Panc1 (cell line): ENCODE measurements around the gene MOSMO. TPM values are rescaled to one million over a fixed set of nuclear protein-coding genes. Genes with fewer than 3 reads are reported as not detected.
"Not testable (repeated sequence)": the region's sequence is repeated elsewhere in the genome, so short reads cannot be mapped to it uniquely, and the experiment has no call there.

Experiments
- ATAC-seq: fragments of 200-7000 bp; cut with Tn5 transposase; 2 replicates; pipeline ENCODE4 v1.9.1; 2020; ENCODE audit warnings: mild to moderate bottlenecking, moderate library complexity
- BruUV-seq: library from RNA; stranded (reverse); fragments of 400-500 nt; replicated peaks from 2 replicates; lab custom pipeline; 2021; lab: Mats Ljungman, UMichigan
- CTCF ChIA-PET: fragments of 300-600 bp; sonication (Branson Sonifier 250); formaldehyde crosslinking; loops from one replicate; lab custom pipeline; 2022; ENCODE audit warnings: antibody characterized with exemption; lab: Charles Lee
- POLR2A ChIA-PET: fragments of 300-600 bp; sonication (Branson Sonifier 250); formaldehyde crosslinking; loops from one replicate; lab custom pipeline; 2022; ENCODE audit warnings: antibody characterized with exemption; lab: Charles Lee
- DNase-seq: peaks from one replicate; pipeline ENCODE4 v3.0.0-alpha.2; 2010; ENCODE audit warnings: low read depth, low spot score
- H3K27ac ChIP-seq: 2 replicates; pipeline ENCODE4 v1.5.1; 2011; ENCODE audit warnings: mild to moderate bottlenecking, low read length, inconsistent platforms
- H3K27me3 ChIP-seq: fragments of 200-500 bp; sonication (Bioruptor generic); 2 replicates; pipeline ENCODE4 v1.6.0; 2014; ENCODE audit warnings: low read length, inconsistent platforms; ENCODE audit not compliant: control insufficient read depth, insufficient read depth
- H3K36me3 ChIP-seq: fragments of 200-500 bp; sonication (Bioruptor generic); 2 replicates; pipeline ENCODE4 v1.5.1; 2014; ENCODE audit warnings: inconsistent platforms, mild to moderate bottlenecking, low read length, moderate library complexity; ENCODE audit not compliant: control insufficient read depth, insufficient read depth
- H3K4me1 ChIP-seq: 2 replicates; pipeline ENCODE4 v1.5.1; 2011; ENCODE audit warnings: inconsistent platforms, mild to moderate bottlenecking, low read length, moderate library complexity; ENCODE audit not compliant: control insufficient read depth, insufficient read depth
- H3K4me3 ChIP-seq, 2 experiments: 2 replicates each; pipeline ENCODE4 v1.5.1; 2011 to 2012; ENCODE audit warnings: low read depth in 2 of 2, low read length in 2 of 2, mild to moderate bottlenecking in 2 of 2, inconsistent platforms in 1 of 2, moderate library complexity in 1 of 2
- H3K9me3 ChIP-seq: fragments of 200-500 bp; sonication (Bioruptor generic); 2 replicates; pipeline ENCODE4 v1.5.1; 2014; ENCODE audit warnings: low read depth, mild to moderate bottlenecking, inconsistent platforms, low read length, moderate library complexity; ENCODE audit not compliant: control insufficient read depth, insufficient read depth
- CTCF ChIP-seq: fragments of 450-650 bp; IDR thresholded peaks from 2 replicates; pipeline ENCODE4 v1.5.1; 2017; ENCODE audit warnings: mild to moderate bottlenecking
- POLR2AphosphoS5 ChIP-seq: IDR thresholded peaks from 2 replicates; pipeline ENCODE4 v1.6.1; 2012; ENCODE audit warnings: mild to moderate bottlenecking, low read depth, low read length, moderate library complexity
- REST ChIP-seq, 2 experiments: IDR thresholded peaks; 2 replicates each; pipeline ENCODE4 v1.6.1; 2011 to 2012; ENCODE audit warnings: low read depth in 2 of 2, control low read depth in 1 of 2, low read length in 1 of 2, mild to moderate bottlenecking in 1 of 2, moderate library complexity in 1 of 2; ENCODE audit not compliant: insufficient read depth in 1 of 2
- SIN3A ChIP-seq: IDR thresholded peaks from 2 replicates; pipeline ENCODE4 v1.6.1; 2012; ENCODE audit warnings: low read depth, mild to moderate bottlenecking, low read length, moderate library complexity, borderline replicate concordance; ENCODE audit not compliant: insufficient read depth
- TCF7L2 ChIP-seq: IDR thresholded peaks from 2 replicates; pipeline ENCODE4 v1.6.1; 2011; ENCODE audit warnings: mild to moderate bottlenecking, low read depth, low read length, inconsistent platforms
- in situ Hi-C: cut with HindIII; loops from 2 replicates; pipeline ENCODE4 v1.10.0; 2016; ENCODE audit warnings: low sequenced_read_pairs, low pct_unique_long_range_greater_than_20kb
- intact Hi-C: fragments of 100-400 bp; cut with micrococcal nuclease; formaldehyde crosslinking; loops from one replicate; pipeline ENCODE4 v1.10.0; 2022; ENCODE audit not compliant: unreplicated experiment
- total RNA-seq: library from RNA; stranded (reverse); gene quantifications from one replicate; pipeline ENCODE4 v1.2.1, GENCODE V29; 2021; ENCODE audit not compliant: unreplicated experiment

The MOSMO gene
- total RNA-seq, 1 experiment from 2014 or later, result 20.6 TPM

- Histone ChIP-seq H3K4me1 (no peaks in the 10 kb centered on the region; the same call in 1 of the 2 replicates), H3K36me3 (no peaks in the 10 kb centered on the region), H3K9me3 (no peaks in the 10 kb centered on the region), H3K27me3 (no peaks in the 10 kb centered on the region), H3K4me3 (peak overlapping the region in 1 of 2 experiments; percentile 41; a peak in 1 of 4 replicates), H3K27ac (no peak overlapping the region)
- POLR2A ChIA-PET, result interaction anchor here (0.5 kb wide), 1 partner anchor 69 kb away, joined by 3 read pairs; no protein-coding TSS in a partner anchor
- DNase-seq, result no peak
- ATAC-seq, result no peak
- no TSS peak for BruUV-seq
- CTCF ChIA-PET, result interaction anchor here (0.6 to 4.0 kb wide), 6 partner anchors 11 to 187 kb away, joined by 3 to 34 read pairs (median 4); no protein-coding TSS in a partner anchor
- intact Hi-C loops (loop anchor here (2.0 kb wide), 2 partner anchors 75 to 187 kb away; no protein-coding TSS in a partner anchor), in situ Hi-C loops (no loop called here)
- TF ChIP-seq SIN3A (no peak), CTCF (no peak), POLR2AphosphoS5 (no peak), TCF7L2 (no peak), REST (IDR thresholded peaks at IDR 0.05; ENCODE audit: insufficient read depth in 1 of 2, low read depth in 2 of 2, low read length in 1 of 2) (no peak)
Observed at GRCh38 chr16:22001591-22001990, 6.3 kb upstream of the MOSMO start.

GRCh38 chr16:22002047-22002446 lies 5.9 kb upstream of the MOSMO start:
- ATAC-seq, intact Hi-C loops, H3K9me3 ChIP-seq, H3K4me1 ChIP-seq, BruUV-seq, H3K27ac ChIP-seq, in situ Hi-C loops, DNase-seq, H3K36me3 ChIP-seq, POLR2A ChIA-PET, H3K27me3 ChIP-seq, H3K4me3 ChIP-seq: not testable (repeated sequence)
- CTCF ChIA-PET, result interaction anchor here (0.6 to 4.0 kb wide), 10 partner anchors 12 to 187 kb away, joined by 3 to 34 read pairs (median 4); no protein-coding TSS in a partner anchor

GRCh38 chr16:22003195-22003594 lies 4.7 kb upstream of the MOSMO start:
- POLR2A ChIA-PET, result no interaction called here
- no peak for TF ChIP-seq TCF7L2
- no peak for TF ChIP-seq REST (IDR thresholded peaks at IDR 0.05; ENCODE audit: insufficient read depth in 1 of 2, low read depth in 2 of 2, low read length in 1 of 2)
- no peak for TF ChIP-seq CTCF
- TF ChIP-seq POLR2AphosphoS5, result no peak
- TF ChIP-seq SIN3A, result no peak
- no peak for ATAC-seq

More at GRCh38 chr16:22003195-22003594, 4.7 kb upstream of the MOSMO start:
- Histone ChIP-seq H3K27ac (no peak overlapping the region), H3K36me3 (no peaks in the 10 kb centered on the region; the same call in 1 of the 2 replicates), H3K4me3 (no peak overlapping the region), H3K4me1 (peaks cover 6% of the 10 kb centered on the region; the same call in 1 of the 2 replicates), H3K27me3 (no peaks in the 10 kb centered on the region), H3K9me3 (no peaks in the 10 kb centered on the region)
- CTCF ChIA-PET, result interaction anchor here (4.0 kb wide), 1 partner anchor 75 kb away, joined by 34 read pairs; no protein-coding TSS in a partner anchor
- intact Hi-C loops, result no loop called here
- in situ Hi-C loops, result no loop called here
- no TSS peak for BruUV-seq
- DNase-seq, result no peak
